Measurements from ENCODE around the gene STYXL2. TPM values are rescaled to one million over a fixed set of nuclear protein-coding genes. Genes with fewer than 3 reads are reported as not detected.

The STYXL2 gene
- total and polyA plus RNA-seq, 8 donors, result 0.02 to 0.37 (median 0.12) TPM; not detected in 5

DNA sequence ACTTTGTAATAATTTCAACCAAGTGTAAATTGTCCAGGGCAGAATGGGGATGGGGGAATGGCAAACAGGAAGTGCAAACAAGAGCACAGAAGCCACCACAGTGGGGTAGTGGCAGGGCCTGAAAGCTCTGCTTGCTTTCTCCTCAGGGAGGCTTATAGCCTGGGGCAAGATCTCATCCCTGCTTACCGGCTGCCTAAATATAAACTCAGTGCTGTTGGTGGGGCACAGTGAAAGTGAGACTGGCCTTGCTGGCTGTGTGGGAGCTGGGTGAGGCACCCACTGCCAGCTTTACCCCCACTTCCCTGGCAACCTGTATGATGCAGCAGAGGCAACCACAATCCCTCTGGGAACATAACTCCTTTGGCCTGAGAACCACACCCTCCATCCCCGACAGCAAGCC, 15.2 kb downstream of the STYXL2 start:
- no peaks in the 10 kb centered on the region for H3K36me3 ChIP-seq
- H3K4me3 ChIP-seq, result no peak overlapping the region
- FAIRE-seq, result no peak
- no peak overlapping the region for H3K27ac ChIP-seq
- no peaks in the 10 kb centered on the region for H3K27me3 ChIP-seq
- no peak for ATAC-seq
- no peak for DNase-seq
- 51 to 57% methylated on average over 2 of the region's 2 CpGs for WGBS, 2 donors
- TF ChIP-seq, protein P1, sequence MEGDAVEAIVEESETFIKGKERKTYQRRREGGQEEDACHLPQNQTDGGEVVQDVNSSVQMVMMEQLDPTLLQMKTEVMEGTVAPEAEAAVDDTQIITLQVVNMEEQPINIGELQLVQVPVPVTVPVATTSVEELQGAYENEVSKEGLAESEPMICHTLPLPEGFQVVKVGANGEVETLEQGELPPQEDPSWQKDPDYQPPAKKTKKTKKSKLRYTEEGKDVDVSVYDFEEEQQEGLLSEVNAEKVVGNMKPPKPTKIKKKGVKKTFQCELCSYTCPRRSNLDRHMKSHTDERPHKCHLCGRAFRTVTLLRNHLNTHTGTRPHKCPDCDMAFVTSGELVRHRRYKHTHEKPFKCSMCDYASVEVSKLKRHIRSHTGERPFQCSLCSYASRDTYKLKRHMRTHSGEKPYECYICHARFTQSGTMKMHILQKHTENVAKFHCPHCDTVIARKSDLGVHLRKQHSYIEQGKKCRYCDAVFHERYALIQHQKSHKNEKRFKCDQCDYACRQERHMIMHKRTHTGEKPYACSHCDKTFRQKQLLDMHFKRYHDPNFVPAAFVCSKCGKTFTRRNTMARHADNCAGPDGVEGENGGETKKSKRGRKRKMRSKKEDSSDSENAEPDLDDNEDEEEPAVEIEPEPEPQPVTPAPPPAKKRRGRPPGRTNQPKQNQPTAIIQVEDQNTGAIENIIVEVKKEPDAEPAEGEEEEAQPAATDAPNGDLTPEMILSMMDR (IDR thresholded peaks at IDR 0.05), result no peak
- H3K4me1 ChIP-seq, result no peaks in the 10 kb centered on the region
- no peaks in the 10 kb centered on the region for H3K9me3 ChIP-seq
- intact Hi-C loops (cut with DNase I), result no loop called here

DNA sequence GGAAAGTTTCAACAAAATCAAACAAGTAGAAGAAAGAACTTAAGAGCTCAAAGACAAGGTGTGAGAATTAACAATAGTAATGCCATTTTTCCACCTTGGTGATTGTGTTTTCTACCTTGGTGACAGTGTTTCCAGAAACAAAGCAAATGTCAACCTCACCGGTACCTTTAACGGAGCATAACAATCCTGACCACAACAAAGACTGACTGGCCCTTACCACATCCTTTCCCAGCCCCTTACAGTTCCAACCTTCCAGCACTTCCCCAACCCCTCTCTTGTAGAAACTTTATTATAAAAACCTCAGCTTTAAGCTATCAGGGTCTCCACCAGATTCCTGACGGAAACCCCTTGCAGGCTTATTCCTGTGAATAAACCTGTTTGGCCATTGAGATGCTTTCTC, 16.7 kb downstream of the STYXL2 start:
- TF ChIP-seq, protein P1 (IDR thresholded peaks at IDR 0.05), result no peak
- ATAC-seq, result no peak
- H3K27me3 ChIP-seq, result no peaks in the 10 kb centered on the region
- H3K36me3 ChIP-seq, result no peaks in the 10 kb centered on the region
- DNase-seq, result no peak
- 81 to 82% methylated on average over 3 of the region's 3 CpGs for WGBS, 2 donors
- intact Hi-C loops (cut with DNase I), result no loop called here
- H3K4me3 ChIP-seq, result no peak overlapping the region
- FAIRE-seq, result no peak
- no peaks in the 10 kb centered on the region for H3K9me3 ChIP-seq
- H3K4me1 ChIP-seq, result no peaks in the 10 kb centered on the region
- H3K27ac ChIP-seq, result no peak overlapping the region

DNA sequence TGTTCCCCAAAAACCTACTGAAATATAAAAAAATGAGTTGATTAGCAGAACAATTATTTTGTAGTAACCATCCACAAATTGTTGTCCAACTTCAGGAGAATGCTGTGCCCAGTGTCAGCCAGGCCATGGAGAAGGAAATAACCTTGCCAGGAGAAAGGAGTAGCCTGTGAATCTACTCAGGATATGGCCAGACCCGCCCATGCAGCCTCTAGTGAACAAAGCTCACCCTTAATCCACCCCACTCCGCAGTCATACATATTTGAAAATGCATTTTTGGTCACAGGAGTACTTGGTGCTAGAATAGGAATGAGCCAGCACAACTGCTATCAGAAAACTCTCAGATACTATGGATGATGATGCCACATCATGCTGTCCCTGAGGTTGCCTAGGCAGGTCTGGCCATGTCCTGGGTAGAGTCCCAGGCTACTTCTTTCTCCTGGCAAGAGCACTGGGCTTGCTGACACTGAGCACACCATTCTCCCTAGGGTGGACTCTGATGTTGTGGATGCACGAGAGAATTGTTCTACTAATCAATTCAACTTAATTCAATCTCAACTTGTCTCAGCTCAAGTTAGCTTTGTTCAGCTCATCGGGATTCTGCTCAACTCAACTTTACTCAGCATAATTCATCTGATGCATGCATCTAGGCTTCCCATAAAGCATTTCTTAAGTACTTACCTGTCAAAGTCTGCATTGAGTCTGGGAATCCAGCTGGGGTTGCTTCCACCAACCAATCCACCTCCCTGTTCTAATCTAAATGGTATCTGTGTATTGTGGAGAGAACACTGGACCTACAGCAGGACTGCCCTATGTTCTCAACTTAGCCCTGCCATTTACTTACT, 18.2 kb downstream of the STYXL2 start:
- no peak for ATAC-seq
- Histone ChIP-seq H3K9me3 (no peaks in the 10 kb centered on the region), H3K36me3 (no peaks in the 10 kb centered on the region), H3K27ac (no peak overlapping the region), H3K4me3 (no peak overlapping the region), H3K4me1 (no peaks in the 10 kb centered on the region), H3K27me3 (no peaks in the 10 kb centered on the region)
- WGBS, 2 donors, result 58 to 71% methylated on average over 4 of the region's 4 CpGs
- no peak for DNase-seq
- TF ChIP-seq, protein P1 (IDR thresholded peaks at IDR 0.05), result no peak
- intact Hi-C loops (cut with DNase I), result no loop called here
- FAIRE-seq, result no peak

DNA sequence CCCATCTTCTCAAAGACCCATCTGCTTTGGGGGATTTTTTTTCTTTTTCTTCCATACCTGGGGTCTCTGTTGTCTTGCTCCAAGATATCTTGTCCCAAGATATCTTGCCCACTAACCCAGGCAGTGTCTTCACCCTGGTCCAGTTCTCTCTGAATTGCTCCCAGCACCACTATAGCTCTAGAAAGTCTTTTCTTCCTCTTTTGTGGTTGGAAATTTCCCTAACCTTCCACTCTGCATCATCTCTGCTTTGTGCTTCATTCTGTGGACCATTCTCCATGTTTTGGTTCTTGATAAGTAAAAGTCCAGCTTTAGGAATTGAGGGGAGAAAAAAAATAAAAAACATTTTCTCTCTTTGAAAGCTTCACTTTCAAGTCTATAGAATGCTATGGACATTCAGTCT, 20.9 kb downstream of the STYXL2 start:
- no peak for DNase-seq
- no peaks in the 10 kb centered on the region for H3K9me3 ChIP-seq
- H3K36me3 ChIP-seq, result no peaks in the 10 kb centered on the region
- H3K27me3 ChIP-seq, result no peaks in the 10 kb centered on the region
- no peak for ATAC-seq
- H3K4me1 ChIP-seq, result no peaks in the 10 kb centered on the region
- no peak for FAIRE-seq
- intact Hi-C loops (cut with DNase I), result no loop called here
- TF ChIP-seq, protein P1 (IDR thresholded peaks at IDR 0.05), result no peak
- no peak overlapping the region for H3K4me3 ChIP-seq
- no peak overlapping the region for H3K27ac ChIP-seq

DNA sequence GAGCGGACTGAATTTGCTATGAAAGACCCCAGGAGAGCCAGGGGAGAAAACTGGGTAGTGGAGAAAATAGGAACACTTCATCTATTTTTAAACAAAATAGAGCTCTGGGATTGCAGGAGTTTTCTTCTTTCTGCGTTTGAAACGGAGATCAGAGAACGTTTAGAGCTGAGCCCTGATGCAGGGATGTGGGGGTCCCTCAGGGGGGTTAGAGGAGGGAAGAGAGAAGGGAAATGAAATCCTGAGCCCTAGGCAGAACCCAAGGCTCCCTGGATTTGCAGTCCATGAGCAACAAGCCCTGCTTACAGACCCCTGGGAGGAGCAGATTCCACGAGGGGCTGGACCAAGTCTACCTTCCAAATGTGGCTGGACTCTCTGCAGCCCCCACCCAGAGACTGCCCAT, 21.8 kb downstream of the STYXL2 start:
- DNase-seq, result no peak
- Histone ChIP-seq H3K36me3 (no peaks in the 10 kb centered on the region), H3K4me1 (no peaks in the 10 kb centered on the region), H3K4me3 (no peak overlapping the region), H3K27ac (no peak overlapping the region), H3K9me3 (no peaks in the 10 kb centered on the region), H3K27me3 (no peaks in the 10 kb centered on the region)
- 38 to 44% methylated on average over 5 of the region's 5 CpGs for WGBS, 2 donors
- TF ChIP-seq, protein P1 (IDR thresholded peaks at IDR 0.05), result no peak
- intact Hi-C loops (cut with DNase I), result no loop called here
- no peak for ATAC-seq
- no peak for FAIRE-seq
